Kasumi-1 (cell line): ENCODE data around the gene IVD.

ENCODE experiments used
- DNase-seq, 2 experiments: peaks; one replicate each; lab custom pipeline; 2025; lab: John Stamatoyannopoulos, UW

Gene IVD

DNA sequence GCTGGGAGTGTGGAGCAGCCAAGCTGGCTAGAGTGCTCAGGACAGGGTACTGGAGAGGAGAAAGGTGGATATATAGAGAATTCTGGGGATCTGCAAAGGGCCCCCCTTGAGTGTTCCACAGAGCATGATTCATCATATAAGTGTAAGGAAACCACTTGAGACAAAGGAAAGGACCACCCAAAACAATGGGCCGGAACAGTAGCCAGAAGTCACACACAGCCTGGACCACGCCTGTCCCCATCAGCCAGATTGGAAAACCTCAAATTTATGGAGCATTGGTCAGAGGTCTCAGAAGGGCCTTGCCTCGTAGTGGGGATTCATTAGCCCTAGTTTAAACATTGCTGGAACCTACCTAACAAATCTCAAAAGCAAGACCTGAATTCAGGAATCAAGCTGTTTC is 28.0 kb upstream of the IVD start:
- DNase-seq: no peak

DNA sequence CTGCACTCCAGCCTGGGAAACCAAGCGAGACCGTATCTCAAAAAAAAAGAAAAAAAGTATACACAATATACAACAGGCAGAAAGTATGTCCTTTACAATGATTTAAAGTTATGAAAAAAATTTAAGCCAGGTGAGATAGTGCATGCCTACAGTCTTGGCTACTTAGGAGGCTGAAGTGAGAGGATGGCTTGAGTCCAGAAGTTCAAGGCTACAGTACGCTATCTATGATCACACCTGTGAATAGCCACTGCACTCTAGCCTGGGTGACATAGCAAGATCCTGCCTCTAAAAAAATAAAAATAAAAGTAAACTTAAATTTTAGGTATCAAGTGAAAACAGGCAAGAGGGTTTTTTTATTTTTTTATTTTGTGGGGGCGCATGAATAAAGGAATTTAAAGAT is 26.2 kb upstream of the IVD start:
- DNase-seq: no peak

DNA sequence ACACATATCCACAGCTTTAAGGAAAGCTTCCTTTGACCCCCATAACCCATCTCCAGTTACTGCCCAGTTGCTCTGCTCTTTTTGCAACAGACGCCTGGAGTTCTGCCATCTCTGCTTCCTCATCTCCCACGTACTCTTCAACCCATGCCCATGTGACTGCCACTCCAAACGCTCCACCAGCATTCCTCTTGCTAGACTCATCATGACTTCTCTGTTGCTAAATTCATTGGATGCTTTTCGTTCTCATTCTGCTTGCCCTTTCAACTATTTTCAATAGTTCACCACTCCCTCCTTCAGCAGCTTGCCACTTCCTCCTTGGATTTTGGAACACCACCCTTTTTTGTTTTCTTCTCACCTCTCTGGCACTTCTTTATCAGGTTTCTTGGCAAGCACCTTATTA is 25.7 kb upstream of the IVD start:
- peak; percentile 9 to 18 for DNase-seq

DNA sequence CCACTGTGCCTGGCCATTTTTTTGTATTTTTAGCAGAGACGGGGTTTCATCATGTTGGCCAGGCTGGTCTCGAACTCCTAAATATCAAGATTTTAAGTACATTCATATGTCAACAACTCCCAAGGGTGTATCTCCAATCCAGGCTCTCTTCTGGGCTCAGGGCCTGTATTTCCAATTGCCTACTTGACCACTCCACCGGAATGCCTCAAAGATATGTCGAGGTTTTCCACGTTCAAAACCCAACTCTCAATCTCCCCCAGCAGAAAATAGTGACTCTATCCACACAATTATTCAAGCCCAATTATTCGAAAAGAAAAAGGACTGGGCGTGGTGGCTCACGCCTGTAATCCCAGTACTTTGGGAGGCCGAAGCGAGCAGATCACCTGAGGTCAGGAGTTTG is 25.0 kb upstream of the IVD start:
- no peak for DNase-seq

DNA sequence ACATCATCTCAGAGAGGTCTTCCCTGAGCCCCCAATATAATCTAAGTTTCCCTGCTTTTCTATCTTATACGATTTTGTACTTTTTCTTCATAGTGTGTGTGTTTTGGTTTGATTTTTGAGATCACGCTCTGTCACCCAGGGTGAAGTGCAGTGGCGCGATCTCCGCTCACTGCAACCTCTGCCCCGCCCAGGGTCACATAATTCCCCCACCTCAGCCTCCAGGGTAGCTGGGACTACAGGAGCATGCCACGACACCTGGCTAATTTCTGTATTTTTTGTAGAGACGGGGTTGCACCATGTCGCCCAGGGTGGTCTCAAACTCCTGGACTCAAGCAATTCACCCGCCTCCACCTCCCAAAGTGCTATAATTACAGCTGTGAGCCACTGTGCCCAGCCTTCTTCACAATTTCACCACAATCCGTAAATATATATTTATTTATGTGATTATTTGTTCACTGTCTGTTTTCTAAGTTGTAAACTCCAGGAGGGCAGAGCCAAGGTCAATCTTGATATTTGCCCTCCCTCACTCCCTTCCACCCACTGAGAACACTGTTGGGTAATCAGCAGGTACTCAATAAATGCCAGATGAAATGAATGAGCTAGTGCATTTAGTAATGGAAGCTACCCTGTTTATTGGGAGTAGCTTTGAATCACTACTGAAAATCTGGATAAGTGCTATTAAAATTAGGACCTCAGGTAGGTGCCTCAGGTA is 23.6 kb upstream of the IVD start:
- no peak for DNase-seq

DNA sequence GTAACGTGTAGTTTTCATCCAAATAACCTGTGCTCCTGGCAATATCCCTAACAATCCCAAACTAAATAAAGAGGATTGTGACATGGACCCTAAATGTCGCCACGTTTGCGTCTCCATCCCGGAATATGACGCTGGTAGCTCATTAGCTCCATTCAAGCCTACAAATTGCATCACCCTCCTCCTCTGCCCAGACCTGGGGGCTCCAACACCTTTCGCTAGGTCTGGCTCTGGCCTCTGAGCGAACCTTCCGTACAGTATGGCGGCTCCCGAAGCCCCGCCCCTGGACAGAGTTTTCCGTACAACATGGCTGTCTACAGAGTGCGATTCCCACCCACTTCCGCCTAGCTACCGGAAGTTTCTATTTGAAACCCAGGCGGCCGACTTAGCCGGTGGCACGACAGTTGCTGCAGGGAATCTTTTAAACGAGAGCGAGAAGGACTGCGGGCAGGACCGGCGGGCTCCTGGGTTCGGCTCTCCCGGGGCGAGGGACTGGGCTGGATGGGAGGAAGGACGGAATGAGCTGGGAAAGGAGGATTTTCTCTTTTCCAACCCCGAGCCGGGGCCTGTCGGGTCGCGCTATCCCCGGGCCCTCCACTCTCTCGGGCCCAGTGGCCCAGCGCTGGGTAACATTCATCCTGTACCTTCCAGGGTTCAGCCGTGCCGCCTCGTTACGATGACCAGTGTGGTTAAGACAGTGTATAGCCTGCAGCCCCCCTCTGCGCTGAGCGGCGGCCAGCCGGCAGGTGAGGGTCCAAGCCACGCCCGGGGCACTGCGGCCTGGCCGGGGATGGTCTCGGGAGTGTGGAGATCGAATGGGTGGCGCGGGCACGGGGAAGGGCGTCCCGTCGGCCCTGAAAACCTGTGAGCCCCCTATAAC is 22.8 kb upstream of the IVD start, which contains the start of gene KNSTRN:
Gene KNSTRN (plus strand): TSS at position 142 of the 877 bp plus-strand sequence. CDS start 115 bp downstream, at position 257.
- DNase-seq: peak; percentile 71 to 80

DNA sequence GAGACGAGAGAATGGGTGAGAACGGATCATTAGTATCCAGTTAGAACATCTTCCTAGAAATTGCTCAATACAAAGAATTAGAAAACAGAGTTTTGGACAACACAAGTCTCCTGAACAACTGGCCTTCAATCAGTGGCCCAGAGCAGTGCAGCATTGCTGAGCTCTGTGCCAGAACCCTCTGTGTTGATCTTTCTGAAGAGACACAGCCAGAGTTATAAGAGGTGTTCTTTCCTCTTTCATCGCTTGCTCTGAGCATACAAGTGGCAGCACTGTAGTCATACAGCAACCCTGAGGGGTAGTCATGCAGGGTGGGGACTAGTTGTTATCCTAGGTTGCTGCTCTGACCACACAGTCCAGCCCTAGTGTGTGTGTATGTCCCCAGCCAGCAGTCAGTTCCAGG is 19.1 kb upstream of the IVD start:
- DNase-seq: no peak

DNA sequence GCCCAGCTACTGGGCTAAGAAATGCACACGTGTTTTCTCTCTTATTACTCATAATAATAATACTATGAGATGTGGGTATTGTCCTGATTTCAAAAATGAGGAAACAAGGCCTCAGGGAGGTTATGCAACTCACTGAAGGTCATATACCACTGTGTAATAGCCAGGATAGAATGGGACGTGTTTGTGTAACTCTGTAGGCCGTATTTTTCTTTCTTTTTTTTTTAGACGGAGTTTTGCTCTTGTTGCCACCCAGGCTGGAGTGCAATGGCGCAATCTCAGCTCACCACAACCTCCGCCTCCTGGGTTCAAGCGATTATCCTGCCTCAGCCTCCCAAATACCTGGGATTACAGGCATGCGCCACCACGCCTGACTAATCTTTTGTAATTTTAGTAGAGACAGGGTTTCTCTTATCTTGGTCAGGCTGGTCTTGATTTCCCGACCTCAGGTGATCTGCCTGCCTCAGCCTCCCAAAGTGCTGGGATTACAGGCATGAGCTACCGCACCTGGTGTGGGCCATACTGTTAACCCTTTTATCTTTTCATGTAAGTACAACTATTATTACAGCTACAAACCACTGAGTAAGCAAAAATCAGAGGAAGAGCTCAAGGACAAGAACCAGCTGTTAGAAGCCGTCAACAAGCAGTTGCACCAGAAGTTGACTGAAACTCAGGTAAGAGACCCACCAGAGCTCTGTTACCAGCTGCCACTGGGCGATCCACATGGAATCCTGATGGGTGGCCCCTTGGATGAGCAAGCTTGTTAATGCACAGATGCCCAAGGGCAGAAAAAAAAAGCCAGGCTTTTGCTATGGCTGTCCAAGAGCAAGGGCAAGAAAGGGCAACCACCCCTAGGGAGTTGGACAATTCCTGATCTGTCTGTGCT is 16.4 kb upstream of the IVD start:
- DNase-seq: peak; percentile 3 to 11

DNA sequence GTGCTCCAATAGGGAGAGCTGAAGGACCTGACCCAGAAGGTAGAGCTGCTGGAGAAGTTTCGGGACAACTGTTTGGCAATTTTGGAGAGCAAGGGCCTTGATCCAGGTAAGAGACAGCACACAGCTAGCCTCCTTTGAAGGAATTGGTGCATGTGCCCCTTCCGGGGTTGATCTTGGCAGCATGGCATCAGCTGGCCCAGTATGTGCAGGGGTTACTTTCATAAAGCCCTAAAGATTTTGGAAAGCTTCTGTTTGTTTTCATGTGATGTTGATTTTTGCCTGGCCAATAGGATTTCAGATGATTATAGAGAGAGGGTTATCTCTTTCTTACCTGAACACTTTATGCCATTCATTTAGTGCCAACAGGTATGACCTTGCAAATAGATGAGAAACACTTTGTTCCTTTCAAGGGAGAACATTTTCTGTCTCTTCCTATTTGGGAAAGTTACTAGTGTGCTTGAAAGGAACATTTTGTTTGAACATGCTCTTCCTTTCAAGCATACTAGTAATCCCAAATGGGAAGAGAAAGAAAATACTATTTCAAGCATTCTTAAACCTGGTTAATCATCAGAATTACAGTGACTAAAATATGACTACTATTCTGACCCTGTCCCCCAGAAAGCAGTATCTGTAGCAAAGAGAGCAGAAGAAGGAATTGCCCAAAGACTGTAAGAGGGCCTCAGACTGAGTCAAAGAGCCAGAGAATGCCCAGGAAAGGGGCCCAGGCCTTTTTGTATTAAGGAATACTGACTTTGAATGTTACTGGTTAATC is 15.6 kb upstream of the IVD start:
- DNase-seq: no peak

DNA sequence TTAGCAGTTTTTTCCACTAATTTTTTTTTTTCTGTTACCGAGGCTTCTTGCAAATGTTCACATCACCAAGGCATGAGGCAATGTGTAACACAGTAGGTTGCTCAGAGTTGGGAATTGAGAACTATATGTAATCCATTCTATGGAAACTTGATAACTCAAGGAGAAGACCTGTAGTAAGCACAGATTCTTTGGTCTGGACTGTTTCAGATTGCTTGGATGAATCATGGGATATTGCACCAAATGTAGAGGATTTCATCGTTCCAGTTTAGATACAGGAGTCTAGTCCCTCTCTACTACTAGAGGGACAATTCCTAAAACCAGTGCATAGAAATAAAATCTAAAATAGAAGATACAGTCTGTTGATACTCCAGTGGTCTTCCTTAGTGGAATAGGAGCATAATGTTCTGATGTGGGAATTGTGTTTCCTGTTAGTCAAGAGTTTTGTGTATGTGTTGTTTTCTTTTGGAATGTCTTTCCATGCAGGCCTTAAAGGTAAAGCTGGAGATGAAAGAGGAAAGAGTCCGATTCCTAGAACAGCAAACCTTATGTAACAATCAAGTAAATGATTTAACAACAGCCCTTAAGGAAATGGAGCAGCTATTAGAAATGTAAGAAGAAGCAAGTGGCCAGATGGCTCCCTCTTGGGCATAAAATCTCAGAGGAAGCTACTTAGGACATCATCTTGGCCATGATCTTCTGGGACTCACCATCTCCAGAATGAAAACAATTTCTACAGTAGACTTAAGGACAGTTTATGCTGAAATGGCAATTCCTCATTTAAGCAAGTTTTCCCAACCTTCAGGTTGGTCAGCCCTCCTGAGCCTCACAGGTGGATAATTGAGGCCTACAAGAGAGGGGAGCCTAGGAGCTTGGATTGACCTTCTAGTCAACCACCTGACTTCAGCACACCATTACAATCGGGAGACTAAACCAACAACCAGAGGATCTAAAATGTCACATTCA is 12.3 kb upstream of the IVD start:
- no peak for DNase-seq

DNA sequence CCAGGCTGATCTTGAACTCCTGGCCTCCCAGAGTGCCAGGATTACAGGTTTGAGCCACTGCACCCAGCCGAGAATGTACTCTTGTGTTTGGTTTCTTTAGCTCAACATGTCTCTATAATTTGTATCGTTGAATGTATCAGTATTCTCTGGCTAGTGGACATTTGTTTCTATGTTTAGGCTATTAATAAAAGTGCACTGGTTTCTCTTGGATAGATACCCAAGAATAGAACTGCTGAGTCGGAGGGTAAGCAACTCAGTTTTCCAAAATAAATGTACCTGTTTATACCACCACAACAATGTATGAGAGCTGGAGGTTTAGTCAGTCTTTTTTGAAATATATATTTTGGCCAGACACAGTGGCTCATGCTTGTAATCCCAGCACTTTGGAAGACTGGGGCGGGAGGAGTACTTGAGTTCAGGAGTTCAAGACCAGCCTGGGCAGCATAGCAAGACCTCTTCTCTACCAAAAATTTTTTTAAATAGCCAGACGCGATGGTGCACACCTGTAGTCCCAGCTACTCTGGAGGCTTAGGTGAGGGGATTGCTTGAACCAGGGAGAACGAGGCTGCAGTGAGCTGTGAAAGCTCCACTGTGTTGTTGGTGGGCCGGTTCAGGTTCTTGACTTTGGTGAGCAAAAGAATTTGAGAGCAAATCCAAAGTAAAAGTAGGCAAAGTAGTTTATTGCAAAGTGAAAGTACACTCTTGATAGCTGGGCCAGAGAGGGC is 7.7 kb upstream of the IVD start:
- DNase-seq: no peak

DNA sequence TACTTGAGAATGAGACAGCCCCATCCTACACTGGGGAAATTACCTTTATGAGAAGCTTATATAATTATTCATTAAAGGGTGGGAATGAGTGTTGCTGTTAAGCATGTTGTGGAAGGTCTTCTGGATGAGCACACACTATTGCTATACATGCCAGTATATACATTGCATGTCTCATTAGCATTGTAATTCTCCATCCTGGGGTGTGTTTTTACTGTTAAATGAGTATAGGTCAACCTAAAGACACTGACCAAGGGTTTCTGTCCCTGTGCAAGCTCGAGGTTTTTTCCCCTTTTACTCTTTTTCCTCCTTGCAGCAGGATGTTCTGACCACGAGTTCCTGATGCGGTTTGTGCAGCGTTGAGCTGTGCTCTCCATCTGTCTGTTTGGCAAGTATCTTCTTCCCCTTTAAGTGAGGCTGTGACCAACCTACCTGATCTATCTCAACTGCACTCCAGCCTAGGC is 7.2 kb upstream of the IVD start:
- peak; percentile 73 to 80 for DNase-seq

DNA sequence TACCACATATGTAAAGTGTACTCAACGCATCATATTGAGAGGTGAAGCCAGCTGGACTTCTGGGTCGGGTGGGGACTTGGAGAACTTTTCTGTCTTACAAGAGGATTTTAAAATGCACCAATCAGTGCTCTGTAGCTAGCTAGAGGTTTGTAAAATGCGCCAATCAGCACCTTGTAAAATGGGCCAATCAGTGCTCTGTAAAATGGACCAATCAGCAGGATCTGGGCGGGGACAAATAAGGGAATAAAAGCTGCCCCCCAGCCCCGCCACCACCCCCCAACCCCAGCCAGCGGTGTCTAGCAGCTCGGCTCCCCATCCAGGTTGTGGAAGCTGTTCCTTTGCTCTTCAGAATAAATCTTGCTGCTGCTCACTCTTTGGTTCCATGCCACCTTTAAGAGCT is 6.2 kb upstream of the IVD start:
- no peak for DNase-seq

DNA sequence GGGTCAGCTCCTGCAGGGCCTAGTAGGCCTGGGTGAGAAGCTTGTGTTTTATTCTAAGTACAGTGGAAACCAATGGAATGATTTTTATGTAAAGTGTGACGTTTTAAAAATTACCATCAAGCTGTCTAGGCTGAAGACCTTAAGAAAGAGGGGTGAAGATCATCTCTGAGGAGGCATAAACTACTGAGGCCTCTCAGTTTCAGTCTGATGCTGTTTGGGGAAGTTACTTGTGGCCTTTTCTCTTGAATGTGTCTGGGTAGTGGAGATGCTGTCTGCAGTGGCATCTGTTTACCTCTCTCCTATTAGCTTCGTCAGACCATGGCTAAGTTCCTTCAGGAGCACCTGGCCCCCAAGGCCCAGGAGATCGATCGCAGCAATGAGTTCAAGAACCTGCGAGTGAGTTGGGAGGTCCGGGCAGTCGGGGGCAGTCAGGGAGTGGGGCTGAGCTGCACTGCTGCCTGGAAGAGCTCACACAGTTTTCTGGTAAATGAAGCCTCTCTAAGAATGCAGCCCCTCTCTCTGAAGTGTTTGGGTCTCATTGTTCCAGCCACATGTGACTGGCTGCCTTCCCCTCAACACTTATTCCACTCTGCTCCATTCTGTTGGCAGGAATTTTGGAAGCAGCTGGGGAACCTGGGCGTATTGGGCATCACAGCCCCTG is 1.9 kb downstream of the IVD start:
- no peak for DNase-seq

DNA sequence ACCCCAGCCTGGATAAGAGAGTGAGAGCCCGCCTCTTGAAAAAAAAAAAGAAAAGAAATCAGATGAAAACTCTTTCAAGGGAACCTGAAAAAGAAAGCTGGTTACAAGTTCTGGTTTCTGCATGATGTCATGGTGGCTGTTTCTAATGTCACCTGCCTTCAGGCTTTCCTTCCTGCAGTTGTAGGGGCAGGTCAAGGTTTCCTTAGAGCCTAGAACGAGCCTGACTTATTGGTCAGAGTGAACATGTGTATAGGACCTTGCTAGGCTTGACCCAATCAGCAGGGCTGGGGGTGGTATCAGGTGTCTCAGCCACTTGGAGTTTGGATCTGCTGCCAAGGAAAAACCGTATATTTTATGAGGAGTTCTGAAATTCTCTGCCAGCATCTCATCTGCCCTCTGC is 3.8 kb downstream of the IVD start:
- DNase-seq: no peak

DNA sequence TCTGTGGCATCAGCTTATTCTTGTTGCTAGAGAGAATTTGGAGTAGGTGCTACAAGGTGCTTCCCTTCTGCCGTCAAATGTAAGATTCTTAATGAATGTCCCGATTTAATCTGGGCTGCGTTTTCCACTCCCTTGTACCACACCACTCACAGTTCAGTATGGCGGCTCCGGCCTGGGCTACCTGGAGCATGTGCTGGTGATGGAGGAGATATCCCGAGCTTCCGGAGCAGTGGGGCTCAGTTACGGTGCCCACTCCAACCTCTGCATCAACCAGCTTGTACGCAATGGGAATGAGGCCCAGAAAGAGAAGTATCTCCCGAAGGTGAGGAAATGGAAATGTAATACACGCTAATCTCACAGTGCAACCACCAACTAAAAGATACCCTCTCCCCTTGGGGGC is 4.9 kb downstream of the IVD start:
- no peak for DNase-seq

DNA sequence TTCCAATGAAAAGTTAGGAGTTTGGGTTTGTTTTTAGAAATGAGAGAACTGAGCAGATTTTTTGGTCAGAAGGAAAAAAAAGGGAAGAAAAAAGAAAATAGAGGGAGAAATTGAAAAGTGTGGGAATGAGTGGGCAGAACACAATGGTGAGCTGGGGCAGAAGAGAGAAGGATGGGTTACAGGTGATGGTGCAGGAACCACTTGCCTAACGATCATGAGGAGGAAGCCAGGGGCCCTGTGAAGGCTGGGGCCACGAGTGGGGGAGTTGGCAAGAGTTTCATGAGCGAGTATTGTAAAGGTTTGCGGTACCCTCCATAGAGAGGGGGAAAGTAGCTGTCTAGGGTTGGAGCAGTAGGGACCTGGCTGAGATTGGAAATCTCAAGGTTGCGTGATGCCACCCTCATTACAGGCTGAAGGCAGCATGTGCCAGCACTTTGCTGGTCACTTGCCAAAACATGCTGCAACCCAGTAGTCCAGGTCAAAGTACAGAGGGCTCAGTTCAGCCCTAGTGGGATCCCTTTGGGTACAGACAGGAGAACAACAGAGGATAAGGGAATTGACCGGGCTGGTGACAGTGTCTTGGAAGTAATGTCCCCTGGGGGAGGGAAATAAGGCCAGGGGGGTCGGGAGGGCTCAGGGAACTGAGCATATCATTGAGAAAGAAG is 6.6 kb downstream of the IVD start:
- DNase-seq: no peak

DNA sequence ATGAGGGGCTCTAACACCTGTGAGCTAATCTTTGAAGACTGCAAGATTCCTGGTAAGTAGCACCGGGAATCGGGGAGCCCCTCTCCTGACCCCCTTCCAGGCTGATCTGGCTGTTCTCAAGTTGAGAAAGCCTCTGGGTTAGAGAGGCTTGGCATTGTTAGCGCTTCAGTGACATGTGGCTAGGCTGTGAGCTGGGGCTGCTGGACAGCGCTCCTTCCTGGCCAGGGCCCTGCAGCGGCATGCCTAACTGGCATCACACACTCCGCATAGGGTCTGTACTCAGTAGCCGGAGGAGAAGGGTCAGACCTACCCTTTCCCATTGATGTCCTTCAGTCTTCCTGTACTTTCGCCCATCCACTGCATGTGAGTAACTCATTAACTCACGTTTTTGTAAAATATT is 7.4 kb downstream of the IVD start:
- no peak for DNase-seq

DNA sequence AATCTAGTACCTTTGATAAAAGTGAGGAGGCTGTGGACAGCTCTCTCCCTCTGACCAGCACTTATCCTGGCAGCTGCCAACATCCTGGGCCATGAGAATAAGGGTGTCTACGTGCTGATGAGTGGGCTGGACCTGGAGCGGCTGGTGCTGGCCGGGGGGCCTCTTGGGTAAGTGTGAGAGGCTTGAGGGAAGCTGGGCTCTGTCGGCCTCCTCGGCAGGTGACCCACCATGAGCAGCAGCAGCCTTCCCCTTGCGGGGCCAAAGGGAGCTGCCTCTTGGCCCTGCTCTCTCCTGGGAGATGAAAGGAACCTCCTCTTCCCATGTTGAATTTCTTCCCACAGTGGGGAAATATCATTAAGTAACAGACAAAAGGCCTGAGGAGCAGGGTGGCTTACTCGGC is 9.2 kb downstream of the IVD start:
- DNase-seq: no peak
